ENCODE data around the gene MARCKSL1.

The MARCKSL1 gene

GRCh38 chr1:32362474-32363313, 26.7 kb upstream of the MARCKSL1 start, which contains the start of the genes FAM229A and TSSK3:
Gene FAM229A (minus strand): TSS chr1:32362485. CDS start chr1:32362091, 394 bp downstream.
Gene TSSK3 (plus strand): TSS chr1:32362539. CDS start chr1:32362702, 163 bp downstream.
- POLR2A ChIA-PET, result interaction anchor here (1.5 kb wide), 1 partner anchor 27 kb away, joined by 4 read pairs; the partner anchor contains the start of gene MARCKSL1
- TF ChIP-seq CTCF (IDR thresholded peaks at IDR 0.05; ENCODE audit: insufficient read depth, low read length, missing control alignments), result no peak
- peak within 1 kb of the TSS; percentile 42 for H3K4me3 ChIP-seq (ENCODE audit: low read depth, low read length)
- CTCF ChIA-PET, result interaction anchor here (1.3 to 5.1 kb wide), 3 partner anchors 12 to 147 kb away, joined by 4 to 37 read pairs (median 4); no protein-coding TSS in a partner anchor
- DNase-seq (ENCODE audit: low read depth, low spot score), result no peak

- TF ChIP-seq CTCF (IDR thresholded peaks at IDR 0.05; ENCODE audit: insufficient read depth, low read length, missing control alignments), result peak; percentile 45
- no peak for DNase-seq (ENCODE audit: low read depth, low spot score)
- POLR2A ChIA-PET, result interaction anchor here (1.5 kb wide), 1 partner anchor 26 kb away, joined by 4 read pairs; the partner anchor contains the start of gene MARCKSL1
- H3K4me3 ChIP-seq (ENCODE audit: low read depth, low read length), result peak overlapping the region; percentile 42
- CTCF ChIA-PET, result interaction anchor here (5.1 kb wide), 1 partner anchor 146 kb away, joined by 37 read pairs; no protein-coding TSS in a partner anchor
These were observed 25.8 kb upstream of the MARCKSL1 start for GRCh38 chr1:32361674-32362473.

- TF ChIP-seq CTCF (IDR thresholded peaks at IDR 0.05; ENCODE audit: insufficient read depth, low read length, missing control alignments), result no peak
- no peak overlapping the region for H3K4me3 ChIP-seq (ENCODE audit: low read depth, low read length)
- ChIA-PET CTCF (interaction anchor here (5.1 kb wide), 1 partner anchor 146 kb away, joined by 37 read pairs; no protein-coding TSS in a partner anchor), POLR2A (interaction anchor here (0.7 kb wide), 1 partner anchor 25 kb away, joined by 3 read pairs; the partner anchor contains the start of gene MARCKSL1)
- DNase-seq (ENCODE audit: low read depth, low spot score), result no peak
These were observed 25.3 kb upstream of the MARCKSL1 start for GRCh38 chr1:32361308-32361673.

- no peak for DNase-seq (ENCODE audit: low read depth, low spot score)
- no peak overlapping the region for H3K4me3 ChIP-seq (ENCODE audit: low read depth, low read length)
- CTCF ChIA-PET, result no interaction called here
- no peak for TF ChIP-seq CTCF (IDR thresholded peaks at IDR 0.05; ENCODE audit: insufficient read depth, low read length, missing control alignments)
- POLR2A ChIA-PET, result no interaction called here
These were observed 22.4 kb upstream of the MARCKSL1 start for GRCh38 chr1:32358435-32358834.

- no peak for TF ChIP-seq CTCF (IDR thresholded peaks at IDR 0.05; ENCODE audit: insufficient read depth, low read length, missing control alignments)
- POLR2A ChIA-PET, result no interaction called here
- DNase-seq (ENCODE audit: low read depth, low spot score), result no peak
- H3K4me3 ChIP-seq (ENCODE audit: low read depth, low read length), result no peak overlapping the region
- CTCF ChIA-PET, result no interaction called here
These were observed 21.6 kb upstream of the MARCKSL1 start for GRCh38 chr1:32357614-32358013.

Measured in AG04449 (cell line).